Breast epithelium (tissue), 3 donors: ENCODE data around the gene TTC28.

Experiments
- POLR2A ChIP-seq: fragments of 450-650 bp; IDR thresholded peaks from one replicate; pipeline ENCODE4 v1.6.1; 2016; ENCODE audit warnings: antibody characterized with exemption, mild to moderate bottlenecking, moderate library complexity
- POLR2AphosphoS5 ChIP-seq, 3 donors: sonication (generic); formaldehyde crosslinking; IDR thresholded peaks; one replicate each; pipeline ENCODE4 v1.6.1; 2017; ENCODE audit warnings: antibody characterized with exemption in 3 of 3
- TF ChIP-seq, protein P1 (sequence below), 3 donors: fragments of 450-650 bp; IDR thresholded peaks; one replicate each; pipeline ENCODE4 v1.5.1; 2016 to 2017; ENCODE audit warnings: antibody characterized with exemption in 3 of 3, mild to moderate bottlenecking in 3 of 3, moderate library complexity in 3 of 3

DNA sequence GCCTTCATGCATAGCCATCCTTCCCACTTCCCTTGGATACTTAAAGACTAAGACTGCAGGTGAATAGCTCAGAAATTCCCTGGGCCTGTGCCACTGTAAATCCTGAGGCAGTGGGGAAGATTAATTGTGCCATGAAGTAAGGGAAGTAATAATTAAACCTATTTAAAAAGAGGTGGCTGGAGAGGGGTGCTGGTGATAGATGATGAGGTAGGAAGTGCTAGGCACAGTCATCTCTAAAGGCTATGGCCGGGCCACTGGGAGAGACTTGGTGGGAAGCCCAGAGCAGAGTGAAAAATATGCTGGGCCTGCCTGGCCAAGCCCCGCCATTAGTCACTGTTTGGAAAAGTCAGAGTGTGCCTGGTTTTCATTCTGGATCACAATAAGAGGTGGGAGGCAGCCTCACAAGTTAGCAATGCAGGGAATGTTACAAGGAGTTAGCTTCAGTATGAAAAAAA lies 563.4 kb downstream of the TTC28 start:
- peak in 1 of 3 donors; percentile 40 for TF ChIP-seq POLR2AphosphoS5 (IDR thresholded peaks at IDR 0.05)
- TF ChIP-seq, protein P1, sequence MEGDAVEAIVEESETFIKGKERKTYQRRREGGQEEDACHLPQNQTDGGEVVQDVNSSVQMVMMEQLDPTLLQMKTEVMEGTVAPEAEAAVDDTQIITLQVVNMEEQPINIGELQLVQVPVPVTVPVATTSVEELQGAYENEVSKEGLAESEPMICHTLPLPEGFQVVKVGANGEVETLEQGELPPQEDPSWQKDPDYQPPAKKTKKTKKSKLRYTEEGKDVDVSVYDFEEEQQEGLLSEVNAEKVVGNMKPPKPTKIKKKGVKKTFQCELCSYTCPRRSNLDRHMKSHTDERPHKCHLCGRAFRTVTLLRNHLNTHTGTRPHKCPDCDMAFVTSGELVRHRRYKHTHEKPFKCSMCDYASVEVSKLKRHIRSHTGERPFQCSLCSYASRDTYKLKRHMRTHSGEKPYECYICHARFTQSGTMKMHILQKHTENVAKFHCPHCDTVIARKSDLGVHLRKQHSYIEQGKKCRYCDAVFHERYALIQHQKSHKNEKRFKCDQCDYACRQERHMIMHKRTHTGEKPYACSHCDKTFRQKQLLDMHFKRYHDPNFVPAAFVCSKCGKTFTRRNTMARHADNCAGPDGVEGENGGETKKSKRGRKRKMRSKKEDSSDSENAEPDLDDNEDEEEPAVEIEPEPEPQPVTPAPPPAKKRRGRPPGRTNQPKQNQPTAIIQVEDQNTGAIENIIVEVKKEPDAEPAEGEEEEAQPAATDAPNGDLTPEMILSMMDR (IDR thresholded peaks at IDR 0.05) = no peak
- no peak for TF ChIP-seq POLR2A
